Measurements from ENCODE around the gene NCK2. TPM values are rescaled to one million over a fixed set of nuclear protein-coding genes. Genes with fewer than 3 reads are reported as not detected.

The NCK2 gene
- total and polyA plus RNA-seq, 10 of the 15 experiments (the other 5 are each of a cell fraction or from before 2014, with no cell fraction given): 1.2 to 30.9 (median 14.1) TPM

GRCh38 chr2:105882920-105883435 is 138.3 kb downstream of the NCK2 start:
- FAIRE-seq (no peak), DNase-seq (ENCODE audit: low read depth, low spot score) (no peak), ATAC-seq (no peak)
- peaks cover 4 to 10% of the 10 kb centered on the region in 2 experiments for H3K36me3 ChIP-seq (ENCODE audit: control insufficient read depth in 2 of 2, insufficient read depth in 2 of 2, low read length in 1 of 2)
- H3K79me2 ChIP-seq (ENCODE audit: control insufficient read depth, insufficient read depth, low read length): peaks cover 3% of the 10 kb centered on the region
- H2AFZ ChIP-seq (ENCODE audit: control insufficient read depth, low read depth, low read length): no peak overlapping the region
- H3K4me3 ChIP-seq: no peak overlapping the region
- RAD21 ChIA-PET (ENCODE audit: unreplicated experiment): no interaction called here
- H3K9me3 ChIP-seq (replicated peaks; ENCODE audit: control insufficient read depth, insufficient read depth, low read length): peaks cover 8% of the 10 kb centered on the region
- BruUV-seq (replicated peaks): no TSS peak
- SMC1A ChIA-PET (ENCODE audit: uncharacterized antibody, unreplicated experiment): interaction anchor here (0.9 kb wide), 1 partner anchor 136 kb away, joined by 4 read pairs; no protein-coding TSS in a partner anchor
- no peaks in the 10 kb centered on the region for H3K27me3 ChIP-seq (replicated peaks in 1 of 2; ENCODE audit: control insufficient read depth in 2 of 2, insufficient read depth in 2 of 2, low read length in 1 of 2)
- CTCF ChIA-PET: no interaction called here
- H3K4me2 ChIP-seq (ENCODE audit: control insufficient read depth, insufficient read depth): no peak overlapping the region
- H4K20me1 ChIP-seq (ENCODE audit: control insufficient read depth, insufficient read depth): no peaks in the 10 kb centered on the region
- in situ Hi-C loops (cut with MboI) (no loop called here), intact Hi-C loops (cut with micrococcal nuclease; ENCODE audit: unreplicated experiment) (no loop called here)
- H3K4me1 ChIP-seq (ENCODE audit: control insufficient read depth, insufficient read depth, low read length): peaks cover 5% of the 10 kb centered on the region
- no peak overlapping the region for H3K27ac ChIP-seq (ENCODE audit: control insufficient read depth, insufficient read depth)
- POLR2A ChIA-PET: no interaction called here
- TF ChIP-seq NFIC (IDR thresholded peaks at IDR 0.05; ENCODE audit: low read depth, low read length): no peak
- no peak for TF ChIP-seq TCF12 (IDR thresholded peaks at IDR 0.05; ENCODE audit: low read depth, low read length)
- no peak for TF ChIP-seq RELA (IDR thresholded peaks at IDR 0.05; ENCODE audit: borderline replicate concordance, partially characterized antibody)
- no peak for TF ChIP-seq CHD4 (IDR thresholded peaks at IDR 0.05)
- TF ChIP-seq NRF1 (conservative IDR thresholded peaks at IDR 0.05; ENCODE audit: low read depth, low read length): no peak
- TF ChIP-seq HDAC6 (IDR thresholded peaks at IDR 0.05; ENCODE audit: unreplicated experiment): no peak
- no peak for TF ChIP-seq KDM1A (IDR thresholded peaks at IDR 0.05; ENCODE audit: borderline replicate concordance)
- TF ChIP-seq CBFB (IDR thresholded peaks at IDR 0.05; ENCODE audit: low read depth): no peak
- TF ChIP-seq, protein P1, sequence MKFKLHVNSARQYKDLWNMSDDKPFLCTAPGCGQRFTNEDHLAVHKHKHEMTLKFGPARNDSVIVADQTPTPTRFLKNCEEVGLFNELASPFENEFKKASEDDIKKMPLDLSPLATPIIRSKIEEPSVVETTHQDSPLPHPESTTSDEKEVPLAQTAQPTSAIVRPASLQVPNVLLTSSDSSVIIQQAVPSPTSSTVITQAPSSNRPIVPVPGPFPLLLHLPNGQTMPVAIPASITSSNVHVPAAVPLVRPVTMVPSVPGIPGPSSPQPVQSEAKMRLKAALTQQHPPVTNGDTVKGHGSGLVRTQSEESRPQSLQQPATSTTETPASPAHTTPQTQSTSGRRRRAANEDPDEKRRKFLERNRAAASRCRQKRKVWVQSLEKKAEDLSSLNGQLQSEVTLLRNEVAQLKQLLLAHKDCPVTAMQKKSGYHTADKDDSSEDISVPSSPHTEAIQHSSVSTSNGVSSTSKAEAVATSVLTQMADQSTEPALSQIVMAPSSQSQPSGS (IDR thresholded peaks at IDR 0.05; ENCODE audit: low read length): no peak
- no peak for TF ChIP-seq SUPT20H (IDR thresholded peaks at IDR 0.05; ENCODE audit: borderline replicate concordance, control insufficient read depth, low read depth, low read length)
- WGBS (ENCODE audit: insufficient coverage, insufficient replicate concordance, low lambda C conversion rate, missing lambda C conversion rate): 98% methylated on average over 10 of the region's 10 CpGs
- H3K9ac ChIP-seq (ENCODE audit: control insufficient read depth, insufficient read depth, low read length): no peak overlapping the region

Data from GM12878 (cell line).